Breast epithelium (tissue), 4 donors: ENCODE measurements around the gene NSMF. TPM values are rescaled to one million over a fixed set of nuclear protein-coding genes. Genes with fewer than 3 reads are reported as not detected.

Experiments used
- DNase-seq, 2 donors: peaks; one replicate each; pipeline ENCODE4 v3.0.0-alpha.2; 2019; ENCODE audit warnings: low spot score in 2 of 2
- H3K27ac ChIP-seq, 2 donors: fragments of 200-600 bp; sonication (generic) in 1 of 2; one replicate each; pipeline ENCODE4 v1.5.1; 2016 to 2019; ENCODE audit warnings: mild to moderate bottlenecking in 1 of 2
- H3K27me3 ChIP-seq, 2 donors: fragments of 200-600 bp; sonication (generic) in 1 of 2; one replicate each; pipeline versions ENCODE4 v1.5.1 to v1.6.0; 2017 to 2019; ENCODE audit warnings: control low read depth in 1 of 2, mild to moderate bottlenecking in 1 of 2
- H3K36me3 ChIP-seq: fragments of 200-600 bp; one replicate; pipeline ENCODE4 v1.5.1; 2019
- H3K4me1 ChIP-seq, 2 donors: fragments of 200-600 bp; sonication (generic); one replicate each; pipeline ENCODE4 v1.5.1; 2016 to 2019; ENCODE audit warnings: control low read depth in 1 of 2
- H3K4me3 ChIP-seq, 3 donors: fragments of 200-600 bp; sonication (generic); 1 replicate in 2 of 3; 2 replicates in 1 of 3; pipeline ENCODE4 v1.5.1; 2016 to 2019; ENCODE audit warnings: mild to moderate bottlenecking in 3 of 3, moderate library complexity in 2 of 3
- H3K9me3 ChIP-seq, 2 donors: fragments of 200-600 bp; sonication (generic) in 1 of 2; one replicate each; pipeline ENCODE4 v1.5.1; 2016 to 2019; ENCODE audit warnings: control low read depth in 1 of 2
- POLR2A ChIP-seq: fragments of 450-650 bp; IDR thresholded peaks from one replicate; pipeline ENCODE4 v1.6.1; 2016; ENCODE audit warnings: antibody characterized with exemption, mild to moderate bottlenecking, moderate library complexity
- POLR2AphosphoS5 ChIP-seq, 3 donors: sonication (generic); formaldehyde crosslinking; IDR thresholded peaks; one replicate each; pipeline ENCODE4 v1.6.1; 2017; ENCODE audit warnings: antibody characterized with exemption in 3 of 3
- intact Hi-C: fragments of 100-400 bp; cut with DNase I; formaldehyde crosslinking; loops from one replicate; pipeline ENCODE4 v1.15.1; 2023; ENCODE audit warnings: low total_unique reads
- total RNA-seq, 3 donors: library from RNA; depleted of rRNA; stranded (reverse); fragments of >200 nt; gene quantifications; one replicate each; pipeline ENCODE4 v1.1.0, GENCODE V29; 2016
- TF ChIP-seq, protein P1 (sequence below), 3 donors: fragments of 450-650 bp; IDR thresholded peaks; one replicate each; pipeline ENCODE4 v1.5.1; 2016 to 2017; ENCODE audit warnings: antibody characterized with exemption in 3 of 3, mild to moderate bottlenecking in 3 of 3, moderate library complexity in 3 of 3

Gene NSMF
- total RNA-seq, 3 donors from 2014 or later, result 30.9 to 38.4 (median 37.4) TPM

DNA sequence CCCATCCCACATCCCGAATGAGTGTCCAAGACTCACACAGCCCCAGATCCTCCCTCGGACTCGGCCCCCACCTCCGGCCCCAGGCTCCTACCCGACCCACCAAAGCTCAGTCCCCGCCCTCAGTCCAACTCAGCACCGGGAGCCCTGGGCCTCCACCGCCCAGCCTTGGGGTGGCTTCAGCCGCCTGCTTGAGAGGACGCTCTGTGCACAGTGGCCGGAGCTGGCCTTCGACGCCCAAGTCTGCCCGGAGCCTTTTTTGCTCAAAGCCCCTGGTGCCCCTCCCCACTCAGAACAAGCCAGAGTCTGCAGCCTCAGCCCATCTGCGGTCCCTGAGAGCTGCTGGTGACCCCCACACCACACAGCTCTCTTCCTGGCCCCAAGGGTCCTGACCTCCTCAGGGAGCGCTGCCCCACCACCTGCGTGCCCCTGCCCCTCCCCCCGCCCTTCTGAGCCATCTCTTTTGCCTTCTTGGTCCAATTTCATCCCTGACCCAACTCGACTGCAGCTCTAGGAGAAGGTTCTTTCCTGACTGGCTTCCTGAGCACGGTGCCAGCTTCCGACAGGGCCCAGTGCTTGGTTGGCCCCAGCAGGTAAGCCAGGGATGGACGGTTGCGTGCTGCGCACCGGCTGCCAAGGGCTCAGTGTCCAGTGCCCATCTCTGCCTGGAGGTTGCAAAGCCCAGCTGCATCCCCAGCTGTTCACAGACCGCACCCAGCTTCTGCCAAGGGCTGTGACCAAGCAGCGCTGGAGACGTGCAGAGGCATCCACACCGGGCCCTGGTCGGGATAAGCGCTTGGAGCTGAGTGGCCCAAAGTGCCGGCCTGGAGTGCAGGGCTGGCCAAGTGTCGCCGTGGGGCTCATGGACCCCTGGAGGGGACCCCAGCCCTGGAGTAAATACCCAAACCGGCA lies 27.7 kb upstream of the NSMF start:
- no peaks in the 10 kb centered on the region for H3K4me1 ChIP-seq
- no peaks in the 10 kb centered on the region for H3K9me3 ChIP-seq
- no peaks in the 10 kb centered on the region for H3K27me3 ChIP-seq
- H3K27ac ChIP-seq, result no peak overlapping the region
- no peaks in the 10 kb centered on the region for H3K36me3 ChIP-seq
- no peak for DNase-seq
- H3K4me3 ChIP-seq, result no peak overlapping the region
- TF ChIP-seq POLR2A, result no peak
- TF ChIP-seq, protein P1, sequence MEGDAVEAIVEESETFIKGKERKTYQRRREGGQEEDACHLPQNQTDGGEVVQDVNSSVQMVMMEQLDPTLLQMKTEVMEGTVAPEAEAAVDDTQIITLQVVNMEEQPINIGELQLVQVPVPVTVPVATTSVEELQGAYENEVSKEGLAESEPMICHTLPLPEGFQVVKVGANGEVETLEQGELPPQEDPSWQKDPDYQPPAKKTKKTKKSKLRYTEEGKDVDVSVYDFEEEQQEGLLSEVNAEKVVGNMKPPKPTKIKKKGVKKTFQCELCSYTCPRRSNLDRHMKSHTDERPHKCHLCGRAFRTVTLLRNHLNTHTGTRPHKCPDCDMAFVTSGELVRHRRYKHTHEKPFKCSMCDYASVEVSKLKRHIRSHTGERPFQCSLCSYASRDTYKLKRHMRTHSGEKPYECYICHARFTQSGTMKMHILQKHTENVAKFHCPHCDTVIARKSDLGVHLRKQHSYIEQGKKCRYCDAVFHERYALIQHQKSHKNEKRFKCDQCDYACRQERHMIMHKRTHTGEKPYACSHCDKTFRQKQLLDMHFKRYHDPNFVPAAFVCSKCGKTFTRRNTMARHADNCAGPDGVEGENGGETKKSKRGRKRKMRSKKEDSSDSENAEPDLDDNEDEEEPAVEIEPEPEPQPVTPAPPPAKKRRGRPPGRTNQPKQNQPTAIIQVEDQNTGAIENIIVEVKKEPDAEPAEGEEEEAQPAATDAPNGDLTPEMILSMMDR (IDR thresholded peaks at IDR 0.05), result no peak
- TF ChIP-seq POLR2AphosphoS5 (IDR thresholded peaks at IDR 0.05), result no peak
- intact Hi-C loops, result no loop called here

GRCh38 chr9:137486141-137486490 lies 27.0 kb upstream of the NSMF start:
- Histone ChIP-seq H3K27ac (no peak overlapping the region), H3K27me3 (no peaks in the 10 kb centered on the region), H3K36me3 (no peaks in the 10 kb centered on the region), H3K4me3 (no peak overlapping the region), H3K9me3 (no peaks in the 10 kb centered on the region), H3K4me1 (no peaks in the 10 kb centered on the region)
- DNase-seq, result no peak
- intact Hi-C loops, result no loop called here
- TF ChIP-seq, protein P1 (IDR thresholded peaks at IDR 0.05), result no peak
- no peak for TF ChIP-seq POLR2AphosphoS5 (IDR thresholded peaks at IDR 0.05)

DNA sequence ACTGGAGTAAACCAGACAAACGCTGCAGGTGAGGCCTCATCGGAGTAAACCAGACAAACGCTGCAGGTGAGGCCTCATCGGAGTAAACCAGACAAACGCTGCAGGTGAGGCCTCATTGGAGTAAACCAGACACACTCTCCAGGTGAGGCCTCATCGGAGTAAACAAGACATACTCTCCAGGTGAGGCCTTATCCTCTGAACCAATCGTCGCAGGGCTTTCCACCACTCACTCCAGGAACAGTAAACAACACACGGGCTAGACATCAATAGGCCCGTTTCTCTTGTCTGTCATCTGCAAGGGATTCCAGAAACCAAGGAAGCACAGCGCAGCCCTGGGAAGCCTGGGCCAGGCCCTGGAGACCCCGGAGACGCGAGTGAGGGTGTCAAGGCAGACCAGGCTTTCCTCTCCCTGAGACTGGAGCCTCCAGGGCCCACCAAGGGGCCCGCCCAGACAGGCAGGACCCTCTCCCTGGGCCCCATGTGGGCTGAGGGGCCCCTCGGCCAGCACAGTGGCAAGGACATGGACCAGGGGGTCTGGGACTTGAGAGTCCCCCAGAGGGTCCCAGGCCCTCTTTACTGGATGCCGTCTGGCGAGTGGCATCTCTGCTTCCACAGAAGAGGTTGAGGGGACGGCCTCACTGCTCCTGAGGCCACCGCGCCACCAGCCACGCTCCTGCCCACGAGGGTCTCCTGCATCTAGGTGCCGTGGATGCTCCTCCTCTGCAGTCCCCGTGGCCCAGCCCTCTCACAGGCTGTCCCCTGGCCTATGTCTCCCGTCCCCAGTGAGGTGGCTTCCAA lies 26.4 kb upstream of the NSMF start:
- no peak overlapping the region for H3K4me3 ChIP-seq
- no peaks in the 10 kb centered on the region for H3K9me3 ChIP-seq
- intact Hi-C loops, result no loop called here
- H3K36me3 ChIP-seq, result no peaks in the 10 kb centered on the region
- no peaks in the 10 kb centered on the region for H3K27me3 ChIP-seq
- H3K4me1 ChIP-seq, result no peaks in the 10 kb centered on the region
- TF ChIP-seq, protein P1 (IDR thresholded peaks at IDR 0.05), result no peak
- TF ChIP-seq POLR2AphosphoS5 (IDR thresholded peaks at IDR 0.05) (no peak), POLR2A (no peak)
- no peak for DNase-seq
- no peak overlapping the region for H3K27ac ChIP-seq

GRCh38 chr9:137484551-137485315 lies 25.6 kb upstream of the NSMF start:
- H3K4me1 ChIP-seq, result no peaks in the 10 kb centered on the region
- H3K36me3 ChIP-seq, result no peaks in the 10 kb centered on the region
- no peak for DNase-seq
- TF ChIP-seq, protein P1 (IDR thresholded peaks at IDR 0.05), result no peak
- TF ChIP-seq POLR2AphosphoS5 (IDR thresholded peaks at IDR 0.05) (no peak), POLR2A (no peak)
- intact Hi-C loops, result no loop called here
- H3K27ac ChIP-seq, result no peak overlapping the region
- no peaks in the 10 kb centered on the region for H3K27me3 ChIP-seq
- H3K9me3 ChIP-seq, result no peaks in the 10 kb centered on the region
- no peak overlapping the region for H3K4me3 ChIP-seq
